Pancreas (tissue), 10 donors: Measurements from ENCODE around the gene ATOH7. TPM values are rescaled to one million over a fixed set of nuclear protein-coding genes. Genes with fewer than 3 reads are reported as not detected.
"Not testable (repeated sequence)": the region's sequence is repeated elsewhere in the genome, so short reads cannot be mapped to it uniquely, and the experiment has no call there.

Experiments used
- ATAC-seq, 4 donors: fragments of 200-7000 bp; cut with Tn5 transposase; one replicate each; pipeline versions ENCODE4 v1.8.0 to v1.9.1; 2020; ENCODE audit warnings: mild to moderate bottlenecking in 4 of 4, moderate library complexity in 4 of 4
- DNase-seq, 6 donors: peaks; one replicate each; pipeline ENCODE4 v3.0.0-alpha.2; 2020
- FAIRE-seq: peaks from 2 replicates; lab custom pipeline; 2012; peaks lifted over from hg19 to GRCh38; lab: Jason Lieb, UNC
- H3K27ac ChIP-seq, 4 donors: fragments of 200-600 bp; sonication (generic); 1 replicate in 3 of 4; 2 replicates in 1 of 4; pipeline versions ENCODE4 v1.5.0 to v1.8.0; 2020
- H3K27me3 ChIP-seq, 4 donors: fragments of 200-600 bp; one replicate each; pipeline ENCODE4 v1.8.0; 2021
- H3K36me3 ChIP-seq, 3 donors: fragments of 200-600 bp; sonication (generic) in 1 of 3; one replicate each; pipeline versions ENCODE4 v1.5.0 to v1.8.0; 2020 to 2021
- H3K4me1 ChIP-seq, 3 donors: fragments of 200-600 bp; one replicate each; pipeline ENCODE4 v1.8.0; 2021
- H3K4me3 ChIP-seq, 4 donors: fragments of 200-600 bp; sonication (generic) in 2 of 4; one replicate each; pipeline versions ENCODE4 v1.5.0 to v1.8.0; 2020 to 2021
- H3K9me3 ChIP-seq, 4 donors: fragments of 200-600 bp; one replicate each; pipeline ENCODE4 v1.8.0; 2021
- CTCF ChIP-seq, 4 donors: fragments of 200-600 bp; sonication (generic) in 3 of 4; IDR thresholded peaks; one replicate each; pipeline versions ENCODE4 v1.5.0 to v1.8.0; 2021; ENCODE audit warnings: antibody characterized with exemption in 4 of 4
- WGBS, 2 donors: extraction: QIAGEN DNeasy Blood & Tissue Kit; methylation state at CpG; one replicate each; pipeline ENCODE4 v1.1.7; 2013; 5-methylcytosine and 5-hydroxymethylcytosine counted together
- intact Hi-C, 3 donors: fragments of 100-400 bp; cut with DNase I; formaldehyde crosslinking; loops; one replicate each; pipeline versions ENCODE4 v1.11.1 to v1.14.2; 2022
- polyA plus RNA-seq, 2 donors: library from polyadenylated mRNA; stranded (reverse); fragments of 200-250 nt; gene quantifications; one replicate each; pipeline ENCODE4 v1.2.3, GENCODE V29; 2013
- total RNA-seq, 6 donors: library from RNA; stranded (reverse); fragmentation: NEBNext Ultra II Directional in 4 of 6; extraction: Animal tissue kit (Norgen Biotek cat#: 25700) in 4 of 6; gene quantifications; one replicate each; pipeline versions ENCODE4 v1.2.1 to v1.2.4, GENCODE V29; 2021 to 2023
- donor health status: healthy with polysubstance abuse.
- donor health status: DM: no; HTN: no; CAD: no; lungs with moderate emphysema.
- donor health status: DM: no; HTN: no; CAD: no.
- donor health status: control.
- donor health status: control.
- donor health status: Bipolar disorder and iron deficiency.
- donor health status: DM: yes; HTN: yes; CAD: no.
- donor health status: DM: no; HTN: no; CAD: no.
- donor health status: DM: no; HTN: no; CAD: no.
- donor health status: DM: yes; HTN: yes; CAD: no.

Gene ATOH7
- total and polyA plus RNA-seq, 8 donors, result 0.11 to 0.38 (median 0.19) TPM; not detected in 3

- no peak for DNase-seq
- ATAC-seq, result no peak
- TF ChIP-seq CTCF (IDR thresholded peaks at IDR 0.05), result no peak
- no peaks in the 10 kb centered on the region for H3K9me3 ChIP-seq
- WGBS, 2 donors, result 57 to 60% methylated on average over 1 of the region's 1 CpG
- FAIRE-seq, result no peak
- no peaks in the 10 kb centered on the region for H3K36me3 ChIP-seq
- H3K27ac ChIP-seq, result no peak overlapping the region
- no peaks in the 10 kb centered on the region for H3K4me1 ChIP-seq
- H3K27me3 ChIP-seq, result no peaks in the 10 kb centered on the region
- intact Hi-C loops, result no loop called here
- no peak overlapping the region for H3K4me3 ChIP-seq
Measured at GRCh38 chr10:68211669-68212068, 20.2 kb downstream of the ATOH7 start.

- no peak for FAIRE-seq
- 61 to 63% methylated on average over 10 of the region's 10 CpGs for WGBS, 2 donors
- H3K4me3 ChIP-seq, result no peak overlapping the region
- H3K27me3 ChIP-seq, result no peaks in the 10 kb centered on the region
- TF ChIP-seq CTCF (IDR thresholded peaks at IDR 0.05), result peak in 2 of 4 donors; percentile 16 to 19
- no peaks in the 10 kb centered on the region for H3K4me1 ChIP-seq
- no peaks in the 10 kb centered on the region for H3K9me3 ChIP-seq
- intact Hi-C loops, result no loop called here
- no peaks in the 10 kb centered on the region for H3K36me3 ChIP-seq
- no peak overlapping the region for H3K27ac ChIP-seq
- peak; percentile 31 to 89 (median 80) for ATAC-seq
- peak in 3 of 6 donors; percentile 9 to 46 (median 31) for DNase-seq
Measured at GRCh38 chr10:68208424-68209042, 23.4 kb downstream of the ATOH7 start.

GRCh38 chr10:68202960-68203353, 29.0 kb downstream of the ATOH7 start:
- 49 to 59% methylated on average over 5 of the region's 5 CpGs for WGBS, 2 donors
- H3K27me3 ChIP-seq, result no peaks in the 10 kb centered on the region
- H3K36me3 ChIP-seq, result no peaks in the 10 kb centered on the region
- DNase-seq (no peak), FAIRE-seq (no peak), ATAC-seq (no peak)
- no peaks in the 10 kb centered on the region for H3K4me1 ChIP-seq
- no peak for TF ChIP-seq CTCF (IDR thresholded peaks at IDR 0.05)
- intact Hi-C loops, result no loop called here
- H3K27ac ChIP-seq, result no peak overlapping the region
- no peaks in the 10 kb centered on the region for H3K9me3 ChIP-seq
- H3K4me3 ChIP-seq, result no peak overlapping the region

DNA sequence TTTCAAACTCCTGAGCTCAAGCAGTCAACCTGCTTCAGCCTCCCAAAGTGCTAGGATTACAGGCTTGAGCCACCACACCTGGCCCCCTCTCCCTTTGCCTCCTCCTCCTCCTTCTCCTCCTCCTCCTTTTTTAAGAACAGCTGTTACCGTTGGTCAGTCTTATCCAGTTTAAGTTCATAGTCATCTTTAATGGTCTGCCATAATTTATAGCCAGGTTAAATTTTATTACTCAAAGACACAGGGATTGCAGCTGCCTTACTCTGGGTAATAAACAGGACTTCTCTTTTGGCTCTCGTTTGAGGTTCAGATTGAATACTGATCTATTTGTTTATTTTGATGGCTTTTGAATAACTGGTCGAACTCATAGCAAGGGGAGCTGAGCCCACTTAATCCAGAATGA, 35.2 kb downstream of the ATOH7 start:
- ATAC-seq, result no peak
- no peak overlapping the region for H3K4me3 ChIP-seq

DNA sequence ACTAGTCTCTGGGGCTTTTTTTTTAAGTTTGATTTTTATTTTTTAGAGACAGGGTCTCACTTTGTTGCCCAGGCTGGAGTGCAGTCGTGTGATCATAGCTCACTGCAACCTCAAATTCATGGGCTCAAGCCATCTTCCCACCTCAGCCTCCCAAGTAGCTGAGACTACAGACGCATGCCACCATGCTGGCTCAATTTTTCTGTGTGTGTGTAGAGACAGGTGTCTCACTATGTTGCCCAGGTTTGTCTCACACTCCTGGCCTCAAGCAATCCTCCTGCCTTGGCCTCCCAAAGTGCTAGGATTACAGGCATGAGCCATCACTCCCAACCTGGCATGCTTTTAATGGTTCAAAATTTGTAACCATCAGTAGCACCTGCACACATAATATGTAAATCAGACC, 36.1 kb downstream of the ATOH7 start:
- DNase-seq, H3K36me3 ChIP-seq, H3K9me3 ChIP-seq, H3K27me3 ChIP-seq, intact Hi-C loops, H3K4me1 ChIP-seq, FAIRE-seq, H3K4me3 ChIP-seq, ATAC-seq, H3K27ac ChIP-seq: not testable (repeated sequence)
- WGBS, 2 donors, result 78 to 82% methylated on average over 2 of the region's 2 CpGs

More for the DNA sequence above, 35.2 kb downstream of the ATOH7 start:
- Histone ChIP-seq H3K27ac (no peak overlapping the region), H3K9me3 (no peaks in the 10 kb centered on the region), H3K27me3 (no peaks in the 10 kb centered on the region), H3K4me1 (no peaks in the 10 kb centered on the region), H3K36me3 (no peaks in the 10 kb centered on the region)
- TF ChIP-seq CTCF (IDR thresholded peaks at IDR 0.05), result no peak
- intact Hi-C loops, result no loop called here
- DNase-seq (no peak), FAIRE-seq (no peak)
- 51 to 53% methylated on average over 3 of the region's 3 CpGs for WGBS, 2 donors
